Neural progenitor cell (in vitro differentiated cells): ENCODE measurements around the gene DERL2.

Source experiments
- EZH2 ChIP-seq: fragments of 200-600 bp; sonication (generic); IDR thresholded peaks from 2 replicates; pipeline ENCODE4 v1.6.1; 2017; ENCODE audit warnings: antibody characterized with exemption, mild to moderate bottlenecking, moderate library complexity
- EZH2phosphoT487 ChIP-seq: fragments of 200-600 bp; sonication (generic); IDR thresholded peaks from 2 replicates; pipeline ENCODE4 v1.6.1; 2017; ENCODE audit warnings: antibody characterized with exemption
- TF ChIP-seq, protein P1 (sequence below): fragments of 200-600 bp; sonication (generic); IDR thresholded peaks from 2 replicates; pipeline ENCODE4 v1.5.1; 2017; ENCODE audit warnings: antibody characterized with exemption, mild to moderate bottlenecking

DNA sequence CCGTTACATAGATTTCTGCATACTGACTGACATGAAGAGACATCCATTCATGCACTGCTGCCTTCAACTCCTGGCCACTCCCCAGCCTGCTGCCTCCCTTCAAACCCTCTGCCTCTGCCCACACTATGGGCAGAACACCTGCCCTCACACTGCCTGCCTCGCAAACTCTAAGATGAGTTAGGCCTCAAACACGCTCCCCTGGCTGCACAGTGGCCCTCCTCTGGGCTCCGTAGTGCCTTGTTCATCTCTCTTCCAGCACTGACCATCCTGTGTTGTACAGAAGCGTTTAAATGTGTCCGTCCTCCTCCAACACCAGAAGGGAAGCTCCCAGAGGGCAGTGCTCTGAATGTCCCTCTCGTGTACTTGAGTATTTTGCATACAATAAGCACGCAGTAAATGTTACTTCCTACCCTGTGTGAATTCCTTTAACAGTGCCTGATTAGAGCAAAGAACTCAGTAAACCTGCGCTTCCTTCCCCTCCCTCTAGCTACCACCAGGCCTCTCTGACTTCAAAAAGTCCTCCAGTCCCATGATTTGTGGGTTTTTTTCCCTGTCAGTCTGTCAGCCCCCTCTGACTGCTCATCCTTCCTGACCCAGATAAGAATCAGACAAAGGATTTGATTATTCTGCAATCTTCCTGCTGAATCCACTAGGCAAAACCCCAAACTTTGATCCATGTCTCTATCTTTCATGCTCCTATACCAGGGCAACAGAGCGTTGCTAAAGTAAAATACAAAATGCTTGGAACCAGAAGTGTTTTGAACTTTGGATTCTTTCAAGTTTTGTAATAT lies 21.1 kb downstream of the DERL2 start:
- TF ChIP-seq, protein P1, sequence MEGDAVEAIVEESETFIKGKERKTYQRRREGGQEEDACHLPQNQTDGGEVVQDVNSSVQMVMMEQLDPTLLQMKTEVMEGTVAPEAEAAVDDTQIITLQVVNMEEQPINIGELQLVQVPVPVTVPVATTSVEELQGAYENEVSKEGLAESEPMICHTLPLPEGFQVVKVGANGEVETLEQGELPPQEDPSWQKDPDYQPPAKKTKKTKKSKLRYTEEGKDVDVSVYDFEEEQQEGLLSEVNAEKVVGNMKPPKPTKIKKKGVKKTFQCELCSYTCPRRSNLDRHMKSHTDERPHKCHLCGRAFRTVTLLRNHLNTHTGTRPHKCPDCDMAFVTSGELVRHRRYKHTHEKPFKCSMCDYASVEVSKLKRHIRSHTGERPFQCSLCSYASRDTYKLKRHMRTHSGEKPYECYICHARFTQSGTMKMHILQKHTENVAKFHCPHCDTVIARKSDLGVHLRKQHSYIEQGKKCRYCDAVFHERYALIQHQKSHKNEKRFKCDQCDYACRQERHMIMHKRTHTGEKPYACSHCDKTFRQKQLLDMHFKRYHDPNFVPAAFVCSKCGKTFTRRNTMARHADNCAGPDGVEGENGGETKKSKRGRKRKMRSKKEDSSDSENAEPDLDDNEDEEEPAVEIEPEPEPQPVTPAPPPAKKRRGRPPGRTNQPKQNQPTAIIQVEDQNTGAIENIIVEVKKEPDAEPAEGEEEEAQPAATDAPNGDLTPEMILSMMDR, result no peak
- TF ChIP-seq EZH2phosphoT487 (no peak), EZH2 (no peak)
